HepG2 (cell line): ENCODE data around the gene MAP2K2. TPM values are rescaled to one million over a fixed set of nuclear protein-coding genes. Genes with fewer than 3 reads are reported as not detected.

Experiments
- ATAC-seq: fragments of 200-7000 bp; cut with Tn5 transposase; 3 replicates; pipeline ENCODE4 v1.9.1; 2020; ENCODE audit warnings: mild to moderate bottlenecking, moderate library complexity
- BruUV-seq: library from RNA; stranded (reverse); fragments of 400-500 nt; replicated peaks from 2 replicates; lab custom pipeline; 2021; lab: Mats Ljungman, UMichigan
- CTCF ChIA-PET: fragments of 300-600 bp; formaldehyde crosslinking; extraction: SDS; loops from one replicate; lab custom pipeline; 2021; ENCODE audit warnings: low total read pairs, inconsistent platforms, low intra/inter-chr PET ratio; lab: Yijun Ruan, JAX
- POLR2A ChIA-PET: fragments of 350-600 bp; sonication (Branson Sonifier 250); formaldehyde crosslinking; loops from one replicate; lab custom pipeline; 2020; ENCODE audit warnings: antibody characterized with exemption, inconsistent platforms; lab: Yijun Ruan, JAX
- DNase-seq: peaks from one replicate; pipeline ENCODE4 v3.0.0-alpha.2; 2015; ENCODE audit warnings: low spot score
- FAIRE-seq: peaks from 3 replicates; lab custom pipeline; 2011; peaks lifted over from hg19 to GRCh38; lab: Jason Lieb, UNC
- H2AFZ ChIP-seq: one replicate; pipeline ENCODE4 v1.6.1; 2011; ENCODE audit warnings: low read length, inconsistent platforms
- H3K27ac ChIP-seq: fragments of 300-600 bp; 3 replicates; pipeline ENCODE4 v1.8.0; 2011; ENCODE audit warnings: mixed run types, mild to moderate bottlenecking, mixed read lengths, low read length, inconsistent platforms; ENCODE audit not compliant: insufficient read depth; ENCODE audit errors: extremely low read length
- H3K27me3 ChIP-seq, 2 experiments: fragments of 200-600 bp in 1 of 2; 2 replicates in 1 of 2; 3 replicates in 1 of 2; pipeline versions ENCODE4 v1.6.0 to v1.8.0; 2011; ENCODE audit warnings: low read length in 2 of 2, mild to moderate bottlenecking in 2 of 2, moderate library complexity in 2 of 2, inconsistent platforms in 1 of 2; ENCODE audit not compliant: insufficient read depth in 2 of 2, control insufficient read depth in 1 of 2
- H3K36me3 ChIP-seq, 2 experiments: fragments of 200-600 bp in 1 of 2; replicated peaks in 1 of 2; 2 replicates in 1 of 2; 3 replicates in 1 of 2; pipeline versions ENCODE4 v1.5.1 to v1.8.0; 2011; ENCODE audit warnings: low read length in 2 of 2, inconsistent platforms in 1 of 2; ENCODE audit not compliant: insufficient read depth in 2 of 2, control insufficient read depth in 1 of 2
- H3K4me1 ChIP-seq: 2 replicates; pipeline ENCODE4 v1.5.1; 2012; ENCODE audit warnings: low read length, inconsistent platforms; ENCODE audit not compliant: insufficient read depth
- H3K4me2 ChIP-seq: 2 replicates; pipeline ENCODE4 v1.6.0; 2011; ENCODE audit warnings: low read depth, low read length, inconsistent platforms
- H3K4me3 ChIP-seq, 3 experiments: fragments of 200-600 bp in 1 of 3; sonication (generic), shearing (Covaris generic) in 1 of 3; replicated peaks in 1 of 3; 2 replicates each; pipeline ENCODE4 v1.5.1; 2011 to 2016; ENCODE audit warnings: low read length in 3 of 3, inconsistent platforms in 2 of 3, low read depth in 2 of 3, mild to moderate bottlenecking in 2 of 3, control low read depth in 1 of 3, mixed read lengths in 1 of 3; ENCODE audit not compliant: insufficient read depth in 1 of 3
- H3K79me2 ChIP-seq: one replicate; pipeline ENCODE4 v1.6.1; 2011; ENCODE audit warnings: low read length, inconsistent platforms; ENCODE audit not compliant: insufficient read depth
- H3K9ac ChIP-seq: 2 replicates; pipeline ENCODE4 v1.6.0; 2011; ENCODE audit warnings: mild to moderate bottlenecking, low read depth, low read length, inconsistent platforms; ENCODE audit not compliant: insufficient read depth
- H3K9me3 ChIP-seq: 2 replicates; pipeline ENCODE4 v1.5.1; 2012; ENCODE audit warnings: mild to moderate bottlenecking, low read length
- H4K20me1 ChIP-seq: 2 replicates; pipeline ENCODE4 v1.6.0; 2011; ENCODE audit warnings: inconsistent platforms, mild to moderate bottlenecking, low read length, moderate library complexity; ENCODE audit not compliant: insufficient read depth
- CHCHD3 ChIP-seq: sonication (generic); formaldehyde crosslinking; IDR thresholded peaks from 2 replicates; pipeline ENCODE4 v1.8.0; 2022; ENCODE audit warnings: mild to moderate bottlenecking, missing genetic modification reagents, moderate library complexity
- XBP1 ChIP-seq: sonication (generic); formaldehyde crosslinking; IDR thresholded peaks from 2 replicates; pipeline ENCODE4 v1.5.0; 2020; ENCODE audit warnings: missing genetic modification reagents
- ZNF672 ChIP-seq: sonication (generic); formaldehyde crosslinking; IDR thresholded peaks from 2 replicates; pipeline ENCODE4 v1.8.1; 2022; ENCODE audit warnings: missing genetic modification reagents
- ZNF768 ChIP-seq: sonication (generic); formaldehyde crosslinking; IDR thresholded peaks from 2 replicates; pipeline ENCODE4 v1.4.0; 2020; ENCODE audit warnings: missing genetic modification reagents
- WGBS: methylation state at CpG from one replicate; pipeline ENCODE4 v1.1.6; 2017; ENCODE audit warnings: low lambda C conversion rate; 5-methylcytosine and 5-hydroxymethylcytosine counted together
- in situ Hi-C: cut with HindIII; loops from 2 replicates; pipeline ENCODE4 v1.10.0; 2017; ENCODE audit warnings: low pct_unique_long_range_greater_than_20kb; ENCODE audit not compliant: extremely low pct_ligation_motif_present
- intact Hi-C: fragments of 100-400 bp; cut with micrococcal nuclease; formaldehyde crosslinking; loops from one replicate; pipeline ENCODE4 v1.10.0; 2022; ENCODE audit not compliant: unreplicated experiment
- polyA plus RNA-seq, 8 experiments: library from polyadenylated mRNA; depleted of rRNA in 3 of 8; stranded (reverse) in 7 of 8; unstranded in 1 of 8; fragments of >200 nt; fragmentation: Illumina TruSeq in 4 of 8; extraction: Trizol in 4 of 8; gene quantifications; 2 replicates each; pipeline versions ENCODE4 v1.2.1 to v1.2.3, GENCODE V29; 2011 to 2016; ENCODE audit warnings: low read depth in 4 of 8, missing spikeins in 1 of 8, mixed read lengths in 1 of 8; ENCODE audit not compliant: insufficient read depth in 1 of 8
- total RNA-seq, 5 experiments: library from RNA; depleted of rRNA; stranded (reverse); fragments of >200 nt; fragmentation: Illumina TruSeq; extraction: Trizol; gene quantifications; 2 replicates each; pipeline ENCODE4 v1.2.3, GENCODE V29; 2016; ENCODE audit warnings: low read depth in 1 of 5
- TF ChIP-seq, protein P1 (sequence below): sonication (generic); formaldehyde crosslinking; IDR thresholded peaks from one replicate; pipeline ENCODE4 v1.5.1; 2020; ENCODE audit warnings: mild to moderate bottlenecking, missing genetic modification reagents; ENCODE audit errors: not compliant biosample characterization
- TF ChIP-seq, protein P2 (sequence below): sonication (generic); formaldehyde crosslinking; IDR thresholded peaks from 2 replicates; pipeline ENCODE4; 2020; ENCODE audit warnings: missing genetic modification reagents, mild to moderate bottlenecking, borderline replicate concordance
- TF ChIP-seq, protein P3 (sequence below): IDR thresholded peaks from 2 replicates; pipeline ENCODE4 v1.6.1; 2016; ENCODE audit warnings: mild to moderate bottlenecking, missing biosample characterization, missing genetic modification reagents

The MAP2K2 gene
- total and polyA plus RNA-seq, 2 of the 13 experiments (the other 11 are each of a cell fraction or from before 2014, with no cell fraction given) = 70.3 to 80.9 TPM

DNA sequence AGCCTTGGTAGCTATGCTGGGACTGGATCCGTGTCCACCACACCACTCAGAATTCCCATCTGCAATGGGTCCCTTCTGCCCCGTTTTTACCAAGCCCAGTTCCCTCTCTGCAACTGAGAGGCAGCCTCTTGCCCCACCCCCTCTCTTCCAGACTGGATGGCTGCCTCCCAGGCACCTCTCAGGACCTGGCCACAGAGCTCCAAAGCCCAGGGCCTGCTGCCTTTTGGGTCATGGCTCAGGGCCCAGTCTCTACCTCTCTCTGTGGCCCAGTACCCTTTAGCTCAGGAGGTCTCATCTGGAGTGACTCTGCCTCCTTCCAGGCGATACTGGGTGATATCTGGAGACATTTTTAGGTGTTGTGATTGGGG, 46.9 kb downstream of the MAP2K2 start (continued):
- TF ChIP-seq, protein P1, sequence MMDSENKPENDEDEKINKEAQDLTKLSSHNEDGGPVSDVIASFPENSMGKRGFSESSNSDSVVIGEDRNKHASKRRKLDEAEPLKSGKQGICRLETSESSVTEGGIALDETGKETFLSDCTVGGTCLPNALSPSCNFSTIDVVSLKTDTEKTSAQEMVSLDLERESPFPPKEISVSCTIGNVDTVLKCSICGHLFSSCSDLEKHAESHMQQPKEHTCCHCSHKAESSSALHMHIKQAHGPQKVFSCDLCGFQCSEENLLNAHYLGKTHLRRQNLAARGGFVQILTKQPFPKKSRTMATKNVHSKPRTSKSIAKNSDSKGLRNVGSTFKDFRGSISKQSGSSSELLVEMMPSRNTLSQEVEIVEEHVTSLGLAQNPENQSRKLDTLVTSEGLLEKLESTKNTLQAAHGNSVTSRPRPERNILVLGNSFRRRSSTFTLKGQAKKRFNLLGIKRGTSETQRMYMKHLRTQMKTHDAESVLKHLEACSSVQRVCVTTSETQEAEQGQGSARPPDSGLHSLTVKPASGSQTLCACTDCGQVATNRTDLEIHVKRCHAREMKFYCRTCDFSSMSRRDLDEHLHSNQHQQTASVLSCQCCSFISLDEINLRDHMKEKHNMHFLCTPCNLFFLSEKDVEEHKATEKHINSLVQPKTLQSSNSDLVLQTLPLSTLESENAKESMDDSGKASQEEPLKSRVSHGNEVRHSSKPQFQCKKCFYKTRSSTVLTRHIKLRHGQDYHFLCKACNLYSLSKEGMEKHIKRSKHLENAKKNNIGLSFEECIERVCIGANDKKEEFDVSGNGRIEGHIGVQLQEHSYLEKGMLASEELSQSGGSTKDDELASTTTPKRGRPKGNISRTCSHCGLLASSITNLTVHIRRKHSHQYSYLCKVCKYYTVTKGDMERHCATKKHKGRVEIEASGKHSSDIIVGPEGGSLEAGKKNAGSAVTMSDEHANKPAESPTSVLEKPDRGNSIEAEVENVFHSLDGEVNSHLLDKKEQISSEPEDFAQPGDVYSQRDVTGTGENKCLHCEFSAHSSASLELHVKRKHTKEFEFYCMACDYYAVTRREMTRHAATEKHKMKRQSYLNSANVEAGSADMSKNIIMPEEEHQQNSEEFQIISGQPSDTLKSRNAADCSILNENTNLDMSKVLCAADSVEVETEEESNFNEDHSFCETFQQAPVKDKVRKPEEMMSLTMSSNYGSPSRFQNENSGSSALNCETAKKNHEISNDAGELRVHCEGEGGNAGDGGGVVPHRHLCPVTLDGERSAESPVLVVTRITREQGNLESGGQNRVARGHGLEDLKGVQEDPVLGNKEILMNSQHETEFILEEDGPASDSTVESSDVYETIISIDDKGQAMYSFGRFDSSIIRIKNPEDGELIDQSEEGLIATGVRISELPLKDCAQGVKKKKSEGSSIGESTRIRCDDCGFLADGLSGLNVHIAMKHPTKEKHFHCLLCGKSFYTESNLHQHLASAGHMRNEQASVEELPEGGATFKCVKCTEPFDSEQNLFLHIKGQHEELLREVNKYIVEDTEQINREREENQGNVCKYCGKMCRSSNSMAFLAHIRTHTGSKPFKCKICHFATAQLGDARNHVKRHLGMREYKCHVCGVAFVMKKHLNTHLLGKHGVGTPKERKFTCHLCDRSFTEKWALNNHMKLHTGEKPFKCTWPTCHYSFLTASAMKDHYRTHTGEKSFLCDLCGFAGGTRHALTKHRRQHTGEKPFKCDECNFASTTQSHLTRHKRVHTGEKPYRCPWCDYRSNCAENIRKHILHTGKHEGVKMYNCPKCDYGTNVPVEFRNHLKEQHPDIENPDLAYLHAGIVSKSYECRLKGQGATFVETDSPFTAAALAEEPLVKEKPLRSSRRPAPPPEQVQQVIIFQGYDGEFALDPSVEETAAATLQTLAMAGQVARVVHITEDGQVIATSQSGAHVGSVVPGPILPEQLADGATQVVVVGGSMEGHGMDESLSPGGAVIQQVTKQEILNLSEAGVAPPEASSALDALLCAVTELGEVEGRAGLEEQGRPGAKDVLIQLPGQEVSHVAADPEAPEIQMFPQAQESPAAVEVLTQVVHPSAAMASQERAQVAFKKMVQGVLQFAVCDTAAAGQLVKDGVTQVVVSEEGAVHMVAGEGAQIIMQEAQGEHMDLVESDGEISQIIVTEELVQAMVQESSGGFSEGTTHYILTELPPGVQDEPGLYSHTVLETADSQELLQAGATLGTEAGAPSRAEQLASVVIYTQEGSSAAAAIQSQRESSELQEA (CRISPR knock-in tag) = peak; percentile 4

DNA sequence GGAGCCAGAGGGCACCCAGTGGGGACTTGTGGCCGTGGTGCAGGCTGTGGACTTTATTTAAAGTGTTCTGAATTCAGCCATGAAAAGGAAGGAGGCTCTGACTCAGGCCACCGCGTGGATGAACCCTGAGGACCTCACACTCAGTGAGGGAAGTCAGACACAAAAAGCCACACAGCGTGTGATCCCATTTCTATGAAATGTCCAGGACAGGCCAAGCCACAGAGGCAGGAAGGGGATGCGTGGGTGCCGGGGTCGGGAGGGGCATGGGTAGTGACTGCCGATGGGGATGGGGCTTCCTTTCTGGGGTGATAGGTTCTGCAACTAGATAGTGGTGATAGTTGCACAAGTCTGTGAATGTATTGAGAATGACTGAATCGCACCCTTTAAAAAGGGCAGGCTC, 48.5 kb downstream of the MAP2K2 start:
- POLR2A ChIA-PET = no interaction called here
- H3K4me2 ChIP-seq = no peak overlapping the region
- CTCF ChIA-PET = no interaction called here
- no peak overlapping the region for H3K4me3 ChIP-seq
- WGBS = 55% methylated on average over 9 of the region's 9 CpGs
- no TSS peak for BruUV-seq
- DNase-seq (no peak), ATAC-seq (no peak), FAIRE-seq (no peak)
- no peak overlapping the region for H3K9ac ChIP-seq
- no peak overlapping the region for H3K27ac ChIP-seq
- H3K36me3 ChIP-seq = no peaks in the 10 kb centered on the region
- peaks cover 30% of the 10 kb centered on the region for H3K4me1 ChIP-seq
- H3K79me2 ChIP-seq = no peaks in the 10 kb centered on the region
- no peaks in the 10 kb centered on the region for H3K9me3 ChIP-seq
- no peaks in the 10 kb centered on the region for H3K27me3 ChIP-seq
- no peaks in the 10 kb centered on the region for H4K20me1 ChIP-seq
- in situ Hi-C loops (no loop called here), intact Hi-C loops (no loop called here)
- H2AFZ ChIP-seq = no peak overlapping the region
- TF ChIP-seq XBP1 = no peak
- TF ChIP-seq, protein P2, sequence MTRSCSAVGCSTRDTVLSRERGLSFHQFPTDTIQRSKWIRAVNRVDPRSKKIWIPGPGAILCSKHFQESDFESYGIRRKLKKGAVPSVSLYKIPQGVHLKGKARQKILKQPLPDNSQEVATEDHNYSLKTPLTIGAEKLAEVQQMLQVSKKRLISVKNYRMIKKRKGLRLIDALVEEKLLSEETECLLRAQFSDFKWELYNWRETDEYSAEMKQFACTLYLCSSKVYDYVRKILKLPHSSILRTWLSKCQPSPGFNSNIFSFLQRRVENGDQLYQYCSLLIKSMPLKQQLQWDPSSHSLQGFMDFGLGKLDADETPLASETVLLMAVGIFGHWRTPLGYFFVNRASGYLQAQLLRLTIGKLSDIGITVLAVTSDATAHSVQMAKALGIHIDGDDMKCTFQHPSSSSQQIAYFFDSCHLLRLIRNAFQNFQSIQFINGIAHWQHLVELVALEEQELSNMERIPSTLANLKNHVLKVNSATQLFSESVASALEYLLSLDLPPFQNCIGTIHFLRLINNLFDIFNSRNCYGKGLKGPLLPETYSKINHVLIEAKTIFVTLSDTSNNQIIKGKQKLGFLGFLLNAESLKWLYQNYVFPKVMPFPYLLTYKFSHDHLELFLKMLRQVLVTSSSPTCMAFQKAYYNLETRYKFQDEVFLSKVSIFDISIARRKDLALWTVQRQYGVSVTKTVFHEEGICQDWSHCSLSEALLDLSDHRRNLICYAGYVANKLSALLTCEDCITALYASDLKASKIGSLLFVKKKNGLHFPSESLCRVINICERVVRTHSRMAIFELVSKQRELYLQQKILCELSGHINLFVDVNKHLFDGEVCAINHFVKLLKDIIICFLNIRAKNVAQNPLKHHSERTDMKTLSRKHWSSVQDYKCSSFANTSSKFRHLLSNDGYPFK = no peak
- no peak for TF ChIP-seq CHCHD3 (CRISPR knock-in tag)
- TF ChIP-seq, protein P3, sequence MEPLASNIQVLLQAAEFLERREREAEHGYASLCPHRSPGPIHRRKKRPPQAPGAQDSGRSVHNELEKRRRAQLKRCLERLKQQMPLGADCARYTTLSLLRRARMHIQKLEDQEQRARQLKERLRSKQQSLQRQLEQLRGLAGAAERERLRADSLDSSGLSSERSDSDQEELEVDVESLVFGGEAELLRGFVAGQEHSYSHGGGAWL (CRISPR knock-in tag) = no peak
- peak; percentile 84 for TF ChIP-seq ZNF768 (CRISPR knock-in tag)
- TF ChIP-seq ZNF672 (CRISPR knock-in tag) = no peak
